Esophagus mucosa (tissue), 1 donor: Measurements from ENCODE around the gene ZDHHC19. TPM values are rescaled to one million over a fixed set of nuclear protein-coding genes. Genes with fewer than 3 reads are reported as not detected.
"Not testable (repeated sequence)": the region's sequence is repeated elsewhere in the genome, so short reads cannot be mapped to it uniquely, and the experiment has no call there.

Experiments
- ATAC-seq: fragments of 200-7000 bp; cut with Tn5 transposase; one replicate; pipeline ENCODE4 v1.9.1; 2020
- total RNA-seq: library from RNA; stranded (reverse); gene quantifications from one replicate; pipeline ENCODE4 v1.2.4, GENCODE V29; 2023
- donor health status: DM: yes; HTN: yes; CAD: no.

The ZDHHC19 gene
- total RNA-seq, 1 donor from 2014 or later, result not detected

- ATAC-seq, result no peak
These were observed 13.9 kb upstream of the ZDHHC19 start for GRCh38 chr3:196225086-196225485.

- ATAC-seq, result peak; percentile 54
These were observed 11.8 kb upstream of the ZDHHC19 start for GRCh38 chr3:196222876-196223595.

GRCh38 chr3:196220991-196221390 is 9.8 kb upstream of the ZDHHC19 start:
- ATAC-seq, result no peak

GRCh38 chr3:196220587-196220986 is 9.4 kb upstream of the ZDHHC19 start:
- ATAC-seq, result peak; percentile 65

GRCh38 chr3:196219970-196220311 is 8.7 kb upstream of the ZDHHC19 start:
- ATAC-seq, result no peak

GRCh38 chr3:196219194-196219969 is 8.2 kb upstream of the ZDHHC19 start:
- peak; percentile 61 for ATAC-seq

GRCh38 chr3:196218155-196218712 is 7.0 kb upstream of the ZDHHC19 start:
- ATAC-seq, result no peak

GRCh38 chr3:196217307-196218154 is 6.3 kb upstream of the ZDHHC19 start:
- no peak for ATAC-seq

GRCh38 chr3:196216681-196217211 is 5.5 kb upstream of the ZDHHC19 start:
- no peak for ATAC-seq

GRCh38 chr3:196216089-196216564 is 4.9 kb upstream of the ZDHHC19 start, which contains the start of gene SLC51A:
Gene SLC51A, plus strand, starts transcription at chr3:196216534. Its CDS starts 179 bp downstream, at chr3:196216713.
- peak; percentile 27 for ATAC-seq

- no peak for ATAC-seq
These were observed 4.4 kb upstream of the ZDHHC19 start for GRCh38 chr3:196215493-196216020.

- no peak for ATAC-seq
These were observed 3.7 kb upstream of the ZDHHC19 start for GRCh38 chr3:196214783-196215441.

GRCh38 chr3:196209944-196210672 is 1.1 kb downstream of the ZDHHC19 start:
- ATAC-seq, result not testable (repeated sequence)

GRCh38 chr3:196208942-196209695 is 2.1 kb downstream of the ZDHHC19 start:
- peak; percentile 24 for ATAC-seq

- ATAC-seq, result peak; percentile 55
These were observed 3.2 kb downstream of the ZDHHC19 start for GRCh38 chr3:196207833-196208607.

- peak; percentile 42 for ATAC-seq
These were observed 3.9 kb downstream of the ZDHHC19 start for GRCh38 chr3:196207159-196207832.

- not testable (repeated sequence) for ATAC-seq
These were observed 5.6 kb downstream of the ZDHHC19 start for GRCh38 chr3:196205442-196206205.

- ATAC-seq, result no peak
These were observed 7.4 kb downstream of the ZDHHC19 start for GRCh38 chr3:196203846-196204245.
